Stimulated activated CD8-positive, alpha-beta memory T cell treated with anti-CD3 and anti-CD28 coated beads, Interleukin-4, amount 100 ng/mL, for 1 hour (primary cell): ENCODE data around the gene MS4A13.
"Not testable (repeated sequence)": the region's sequence is repeated elsewhere in the genome, so short reads cannot be mapped to it uniquely, and the experiment has no call there.

Experiments
- DNase-seq, 2 donors: peaks; one replicate each; pipeline ENCODE4 v3.0.0-alpha.2; 2020; ENCODE audit warnings: low read depth in 2 of 2, low spot score in 1 of 2

MS4A13 gene, protein sequence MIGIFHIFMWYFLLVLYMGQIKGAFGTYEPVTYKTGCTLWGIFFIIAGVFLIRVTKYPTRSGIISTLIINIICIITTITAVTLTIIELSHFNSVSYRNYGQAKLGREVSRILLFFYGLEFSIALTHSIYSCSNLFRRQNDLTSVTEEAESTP

DNA sequence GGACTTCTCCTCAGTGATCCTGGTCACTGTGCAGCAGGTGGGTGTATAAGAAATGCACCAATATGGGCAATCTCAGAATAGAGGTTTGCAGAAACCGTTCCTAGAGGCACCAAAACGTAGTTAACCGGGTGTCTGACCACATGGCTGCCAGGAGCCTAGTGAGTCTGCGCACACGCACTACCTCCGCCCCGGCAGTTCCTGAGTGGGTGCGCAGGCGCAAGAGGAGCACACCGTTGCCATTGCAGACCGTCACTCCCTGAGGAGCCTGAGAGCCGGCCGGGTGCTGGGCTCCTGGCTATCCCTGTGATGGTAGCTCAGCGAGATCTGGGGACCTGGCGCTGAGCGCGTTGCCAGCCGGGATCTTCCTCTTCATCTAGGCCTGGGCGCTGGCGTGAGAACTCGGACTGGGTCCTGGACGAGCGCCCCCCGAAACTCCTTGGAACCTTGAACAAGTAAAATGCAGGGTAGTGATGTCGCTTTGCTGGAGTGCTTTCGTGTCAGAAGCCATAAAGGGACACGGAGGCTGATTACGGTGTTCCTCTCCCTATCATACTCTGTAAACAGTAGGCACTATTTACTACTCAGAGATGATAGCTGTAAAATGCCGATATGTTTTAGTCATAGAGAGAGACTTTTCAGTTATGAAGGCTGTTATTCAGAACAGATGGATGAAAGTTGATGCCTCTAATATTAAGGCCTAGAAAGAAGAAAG, at the start of gene MS4A13:
Gene MS4A13 (plus strand): TSS at position 249 of the 712 bp plus-strand sequence. CDS start 2,692 bp downstream, outside the sequence.
- no peak for DNase-seq

DNA sequence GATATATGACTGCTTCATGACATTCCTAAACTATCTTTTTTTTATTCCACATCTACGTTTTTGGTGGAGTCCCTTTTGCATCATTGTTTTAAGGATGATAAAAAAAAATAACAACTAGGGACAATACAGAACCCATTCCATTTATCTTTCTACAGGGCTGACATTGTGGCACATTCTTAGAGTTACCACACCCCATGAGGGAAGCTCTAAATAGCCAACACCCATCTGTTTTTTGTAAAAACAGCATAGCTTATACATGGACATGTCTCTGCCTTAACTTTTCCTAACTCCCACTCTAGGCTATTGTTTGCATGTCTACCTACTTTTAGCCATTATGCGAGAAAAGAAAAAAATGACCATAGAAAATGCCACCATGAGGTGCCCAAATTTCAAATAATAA, 46.4 kb upstream of the MS4A13 start:
- DNase-seq, result no peak

DNA sequence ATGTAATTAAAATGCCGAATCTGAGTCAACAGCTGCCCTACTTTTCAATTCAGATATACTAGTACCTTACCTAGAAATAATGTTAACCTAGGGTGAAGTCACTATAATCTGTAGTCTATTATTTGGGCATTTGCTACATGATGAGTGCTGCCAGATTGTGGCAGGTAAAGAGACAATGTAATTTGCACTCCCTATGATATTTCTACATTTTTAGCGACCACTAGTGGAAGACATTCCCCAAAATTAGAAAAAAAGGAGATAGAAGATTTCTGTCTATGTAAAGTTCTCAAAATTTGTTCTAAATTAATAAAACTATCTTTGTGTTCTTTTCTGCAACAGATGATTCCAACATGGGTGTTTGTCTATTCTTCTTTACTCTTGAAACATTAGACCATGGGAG, 45.5 kb upstream of the MS4A13 start:
- DNase-seq, result no peak

DNA sequence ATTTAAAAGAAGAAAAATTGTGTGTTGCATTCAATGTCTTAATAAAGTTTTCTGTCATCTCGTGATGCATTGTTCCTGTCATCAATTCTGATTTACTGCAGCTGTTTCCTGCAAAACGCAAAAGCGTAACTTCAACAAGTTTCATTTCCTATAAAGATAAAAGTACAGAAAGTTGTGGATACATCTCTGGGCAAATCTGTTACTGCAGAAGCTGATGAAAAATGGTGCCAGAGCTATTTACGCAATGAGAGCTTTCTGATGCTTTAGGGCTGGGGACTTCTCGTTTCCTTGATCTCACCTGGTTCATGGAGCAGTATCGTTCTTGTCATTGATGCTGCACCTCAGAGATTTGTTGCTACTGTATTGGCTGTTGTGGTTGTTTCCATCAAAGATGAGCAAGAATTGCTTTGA, 38.2 kb upstream of the MS4A13 start:
- DNase-seq, result no peak

DNA sequence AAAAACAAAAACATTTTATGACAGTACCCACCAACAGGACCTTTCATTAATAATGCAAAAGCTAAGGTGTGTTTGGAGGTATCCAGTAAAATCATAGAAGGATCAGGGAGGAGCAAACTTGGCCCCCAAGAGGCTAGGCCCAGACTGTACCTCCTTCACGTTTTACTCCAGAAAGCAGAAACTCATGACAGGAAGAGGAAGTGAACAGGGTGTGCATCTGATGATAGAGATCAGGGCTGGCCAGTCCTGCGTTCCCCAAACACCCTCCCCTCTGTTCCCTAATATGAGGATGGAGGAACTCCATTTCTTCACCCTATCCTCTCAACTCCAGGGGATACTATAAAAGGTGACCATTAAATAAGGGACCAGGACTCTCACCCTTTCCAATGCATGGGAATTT, 32.8 kb upstream of the MS4A13 start:
- DNase-seq, result no peak

DNA sequence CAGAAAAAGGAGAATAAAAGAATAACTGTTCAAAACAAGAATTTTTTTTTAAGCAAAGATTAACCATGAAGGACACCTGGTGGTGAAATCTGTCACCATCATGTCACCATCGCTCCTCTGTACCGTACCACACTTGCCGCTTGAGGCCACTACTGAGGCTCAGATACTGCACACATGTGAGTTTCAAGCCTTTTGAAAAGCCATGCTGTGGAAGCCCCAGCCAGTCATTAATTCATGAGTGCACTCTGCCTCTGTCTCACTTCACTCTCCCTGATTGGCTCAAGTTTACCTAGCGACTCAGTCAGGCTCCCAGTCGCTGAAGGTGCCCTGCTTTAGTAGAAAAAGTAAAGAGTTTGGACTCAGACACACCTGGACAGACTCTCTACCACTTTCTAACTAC, 29.2 kb upstream of the MS4A13 start:
- DNase-seq, result no peak

DNA sequence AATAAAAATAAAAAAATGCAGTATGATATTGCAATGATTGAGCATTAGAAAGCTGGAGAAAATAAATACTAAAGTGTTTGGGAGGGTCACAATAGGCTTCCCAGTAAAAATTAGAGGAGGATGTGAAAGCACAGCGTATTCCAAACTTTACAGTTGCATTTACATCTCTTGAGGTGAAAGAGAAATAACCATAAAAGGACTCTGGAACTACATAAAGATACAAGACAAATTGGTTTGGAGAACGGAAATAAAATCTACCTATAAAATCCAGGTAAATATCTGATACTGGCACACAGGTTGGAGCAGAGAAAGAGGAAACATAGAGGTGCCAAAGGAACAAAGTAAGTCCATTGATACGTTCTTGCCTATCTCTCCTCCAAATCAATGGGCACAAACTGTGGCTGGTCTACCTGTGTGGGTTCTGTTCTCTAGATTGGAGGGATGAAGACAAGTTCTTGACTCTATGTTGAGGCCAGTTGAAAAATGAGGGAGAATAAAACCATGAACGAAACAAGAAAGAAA, 22.6 kb upstream of the MS4A13 start, which contains the start of gene MS4A12:
Gene MS4A12 (plus strand): TSS at position 291 of the 522 bp plus-strand sequence. CDS start 4,541 bp downstream, outside the sequence.
- DNase-seq, result no peak

DNA sequence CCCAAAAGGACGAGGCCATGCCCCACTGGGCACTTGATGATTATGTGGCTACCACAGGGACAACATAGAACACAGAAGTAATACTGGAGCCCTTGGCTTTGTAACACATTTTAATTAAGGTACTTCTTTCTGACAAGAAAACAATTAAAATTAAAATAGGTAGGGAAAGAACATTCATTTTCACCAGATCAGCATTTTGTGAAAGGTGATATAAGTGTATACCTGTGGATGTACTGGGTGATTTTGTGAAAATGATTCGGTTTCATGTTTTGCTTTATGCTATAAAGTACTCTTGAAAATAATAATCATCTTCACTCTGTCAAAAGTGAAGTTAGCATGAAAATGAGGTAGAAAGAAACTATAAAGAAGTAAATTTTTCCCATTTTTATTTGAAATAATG, 21.7 kb upstream of the MS4A13 start:
- DNase-seq, result no peak

DNA sequence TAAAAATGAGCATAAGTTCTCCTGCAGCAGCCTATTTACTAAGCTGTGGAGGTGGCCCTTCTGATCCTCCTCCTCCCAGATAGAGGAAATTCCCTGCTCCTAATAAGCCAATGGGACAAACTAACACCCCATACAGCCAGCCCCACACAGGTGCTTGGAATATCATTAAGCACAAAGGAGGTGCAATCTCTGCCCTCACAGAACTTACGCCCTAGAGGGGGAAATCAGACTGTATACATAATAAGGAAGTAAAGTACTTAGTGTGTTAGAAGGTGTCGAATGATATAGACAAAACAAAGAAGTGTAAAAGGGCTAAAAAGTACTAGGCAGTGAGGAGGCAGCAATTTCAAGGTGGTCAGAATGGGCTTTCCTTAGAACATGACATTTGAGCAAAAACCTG, 16.8 kb upstream of the MS4A13 start:
- no peak for DNase-seq

DNA sequence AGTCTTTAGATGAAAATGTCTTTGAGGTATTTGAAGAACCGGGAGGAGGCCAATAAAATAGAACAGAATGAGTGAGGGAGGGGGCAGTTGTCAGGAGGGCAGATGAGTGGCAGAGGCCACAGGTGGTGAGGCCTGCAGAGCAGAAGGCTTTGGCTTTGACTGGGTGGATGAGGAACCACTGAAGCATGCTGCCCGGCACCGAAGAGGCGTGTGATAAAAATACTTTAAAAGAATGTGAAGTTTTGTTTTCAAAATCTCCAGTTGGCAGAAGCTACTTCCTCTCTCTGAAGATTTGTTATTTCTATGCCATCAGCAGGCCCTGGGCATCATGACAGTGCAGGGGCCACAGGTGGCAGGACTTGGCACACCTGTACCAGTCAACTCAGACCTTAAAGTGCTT, 16.3 kb upstream of the MS4A13 start:
- no peak for DNase-seq

DNA sequence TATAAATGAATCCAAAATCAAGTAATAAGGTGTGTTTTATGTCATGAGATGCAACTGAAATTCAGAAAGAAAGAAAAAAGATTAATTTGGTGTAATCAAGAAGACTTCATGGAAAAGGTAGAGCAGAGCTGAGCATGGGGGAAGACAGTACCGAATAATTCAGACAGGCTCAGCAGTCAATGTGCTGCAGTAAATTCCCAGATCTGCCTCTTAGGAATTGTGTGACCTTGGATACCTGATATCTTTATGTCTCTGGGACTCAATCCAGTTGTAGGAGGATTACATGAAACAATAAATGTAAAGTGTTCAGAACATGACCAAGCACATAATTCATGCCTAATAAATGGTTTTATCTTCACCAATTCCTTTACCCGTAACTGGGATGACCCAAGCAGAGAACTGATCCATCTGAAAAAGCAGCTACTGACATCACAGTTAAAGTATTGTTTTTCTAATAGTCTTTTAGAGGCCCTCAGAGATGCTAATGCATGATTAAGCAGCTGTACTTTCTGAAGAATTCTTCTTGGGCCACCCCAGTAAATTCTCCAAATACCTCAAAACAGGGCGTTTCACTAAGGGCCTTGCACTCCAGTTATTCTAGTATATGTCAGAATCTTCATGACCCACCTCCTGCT, 14.8 kb upstream of the MS4A13 start:
- no peak for DNase-seq

DNA sequence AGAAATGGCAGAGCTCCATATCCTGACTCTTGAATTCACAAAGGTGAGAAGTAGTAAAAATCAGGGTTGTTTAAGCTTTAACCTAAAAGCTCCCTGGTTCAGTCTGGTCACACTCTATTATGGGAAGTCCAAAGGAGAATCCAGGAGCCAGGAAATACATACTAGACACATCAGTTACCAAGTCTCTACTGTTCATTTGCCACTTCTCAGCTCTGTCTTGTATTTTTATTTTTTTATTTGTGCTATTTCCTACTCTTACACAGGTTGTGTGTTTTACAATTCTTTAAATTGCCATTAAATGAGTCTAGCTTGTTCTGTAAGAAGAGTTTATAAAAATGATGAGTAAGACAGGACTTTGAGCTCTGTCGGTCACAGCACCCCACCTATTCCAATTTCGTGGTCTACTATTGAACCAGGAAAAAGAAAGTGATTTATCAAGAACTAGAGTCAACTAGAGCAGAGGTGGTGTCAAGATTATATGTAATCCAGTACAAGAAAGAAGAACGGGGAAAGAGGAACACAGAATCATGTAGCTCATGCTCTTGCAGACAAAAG, 12.9 kb upstream of the MS4A13 start:
- no peak for DNase-seq

DNA sequence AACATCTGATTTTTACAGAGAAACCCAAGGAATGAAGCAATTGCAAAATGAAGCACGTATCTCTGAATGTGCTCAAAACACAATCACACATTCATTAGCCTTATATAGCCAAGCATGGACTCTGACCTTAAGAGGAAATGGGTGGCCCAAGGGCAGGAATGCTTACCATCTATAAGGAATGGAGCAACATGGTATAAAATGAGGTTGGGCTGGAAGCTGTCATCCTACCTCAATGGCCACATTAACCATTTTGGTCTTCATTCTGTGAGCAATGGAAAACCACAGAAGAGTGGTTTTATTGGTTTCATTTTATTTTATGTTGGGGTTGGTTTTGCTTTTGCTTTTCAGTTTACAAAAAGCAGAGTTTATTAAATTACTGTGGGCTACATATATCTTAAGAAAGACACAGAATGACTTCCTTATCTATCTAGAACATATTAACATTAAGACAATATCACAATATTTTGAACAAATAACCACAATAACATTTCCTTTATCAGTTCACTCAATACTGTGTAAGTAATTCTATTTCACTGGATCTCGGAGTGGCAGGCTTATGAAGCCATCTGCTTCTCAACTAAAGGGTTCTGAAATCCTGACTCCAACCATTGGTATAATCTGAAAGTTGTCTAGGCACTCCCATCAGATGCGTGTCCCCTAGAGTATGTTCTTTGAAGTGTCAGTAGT, 10.8 kb upstream of the MS4A13 start:
- no peak for DNase-seq

DNA sequence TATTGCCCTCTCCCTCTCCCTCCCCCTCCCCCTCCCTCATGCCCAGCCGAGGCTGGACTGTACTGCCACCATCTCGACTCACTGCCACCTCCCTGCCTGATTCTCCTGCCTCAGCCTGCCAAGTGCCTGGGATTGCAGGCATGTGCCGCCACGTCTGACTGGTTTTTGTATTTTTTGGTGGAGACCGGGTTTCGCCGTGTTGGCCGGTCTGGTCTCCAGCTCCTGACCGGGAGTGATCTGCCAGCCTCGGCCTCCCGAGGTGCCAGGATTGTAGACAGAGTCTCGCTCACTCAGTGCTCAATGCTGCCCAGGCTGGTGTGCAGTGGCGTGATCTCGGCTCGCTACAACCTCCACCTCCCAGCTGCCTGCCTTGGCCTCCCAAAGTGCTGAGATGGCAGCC, 5.6 kb upstream of the MS4A13 start:
- not testable (repeated sequence) for DNase-seq

DNA sequence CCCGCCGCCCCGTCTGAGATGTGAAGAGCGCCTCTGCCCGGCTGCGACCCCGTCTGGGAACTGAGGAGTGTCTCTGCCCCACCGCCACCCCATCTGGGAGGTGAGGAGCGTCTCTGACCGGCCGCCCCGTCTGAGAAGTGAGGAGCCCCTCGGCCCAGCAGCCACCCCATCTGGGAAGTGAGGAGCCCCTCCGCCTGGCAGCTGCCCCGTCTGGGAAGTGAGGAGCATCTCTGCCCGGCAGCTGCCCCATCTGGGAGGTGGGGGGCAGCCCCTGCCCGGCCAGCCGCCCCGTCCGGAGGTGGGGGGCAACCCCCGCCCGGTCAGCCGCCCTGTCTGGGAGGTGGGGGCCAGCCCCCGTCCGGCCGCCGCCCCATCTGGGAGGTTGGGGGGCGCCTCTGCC, 5.0 kb upstream of the MS4A13 start:
- DNase-seq, result not testable (repeated sequence)

DNA sequence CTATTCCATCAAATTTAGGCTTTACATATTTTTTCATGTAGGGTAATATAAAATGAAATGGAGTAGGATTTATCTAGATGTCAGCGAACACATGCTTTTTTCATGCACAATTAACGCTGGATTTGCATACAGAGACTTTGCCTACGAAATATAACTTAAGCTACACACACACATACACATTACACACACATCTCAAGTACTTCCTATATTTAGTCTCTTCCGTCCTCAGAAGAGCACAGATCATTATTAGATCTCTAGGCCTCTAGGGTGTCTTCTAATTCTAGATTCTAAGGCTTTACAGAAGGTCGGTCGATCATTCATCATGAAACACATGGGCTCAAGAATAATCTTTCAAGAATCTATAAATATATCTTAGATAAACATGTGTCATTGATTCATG, 3.8 kb upstream of the MS4A13 start:
- no peak for DNase-seq

DNA sequence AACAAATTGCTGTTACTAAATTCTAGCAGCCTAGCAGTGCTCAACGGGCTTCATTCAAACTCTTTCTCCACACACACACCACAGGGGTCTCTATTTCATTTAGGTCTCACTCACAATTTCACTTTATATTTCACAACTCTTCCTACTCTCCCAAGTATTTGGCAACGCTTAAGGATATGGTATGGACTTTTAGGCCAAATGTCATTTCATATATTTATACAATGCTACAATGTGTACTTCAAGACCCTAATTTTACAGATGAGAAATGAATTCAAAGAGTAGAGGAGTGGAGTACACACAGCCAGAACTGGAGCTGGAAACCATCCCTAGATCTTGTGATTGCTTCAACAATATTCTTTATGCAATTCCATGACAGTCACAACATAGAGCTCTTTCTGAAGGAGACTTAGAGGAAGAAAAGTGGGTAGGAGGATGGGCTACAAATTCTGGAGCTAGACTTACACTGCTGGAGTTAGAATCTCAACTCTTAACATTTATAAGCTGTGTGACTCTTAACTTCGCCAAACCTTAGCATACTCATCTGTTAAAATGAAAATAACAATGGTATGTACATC, 2.5 kb upstream of the MS4A13 start:
- DNase-seq, result no peak

DNA sequence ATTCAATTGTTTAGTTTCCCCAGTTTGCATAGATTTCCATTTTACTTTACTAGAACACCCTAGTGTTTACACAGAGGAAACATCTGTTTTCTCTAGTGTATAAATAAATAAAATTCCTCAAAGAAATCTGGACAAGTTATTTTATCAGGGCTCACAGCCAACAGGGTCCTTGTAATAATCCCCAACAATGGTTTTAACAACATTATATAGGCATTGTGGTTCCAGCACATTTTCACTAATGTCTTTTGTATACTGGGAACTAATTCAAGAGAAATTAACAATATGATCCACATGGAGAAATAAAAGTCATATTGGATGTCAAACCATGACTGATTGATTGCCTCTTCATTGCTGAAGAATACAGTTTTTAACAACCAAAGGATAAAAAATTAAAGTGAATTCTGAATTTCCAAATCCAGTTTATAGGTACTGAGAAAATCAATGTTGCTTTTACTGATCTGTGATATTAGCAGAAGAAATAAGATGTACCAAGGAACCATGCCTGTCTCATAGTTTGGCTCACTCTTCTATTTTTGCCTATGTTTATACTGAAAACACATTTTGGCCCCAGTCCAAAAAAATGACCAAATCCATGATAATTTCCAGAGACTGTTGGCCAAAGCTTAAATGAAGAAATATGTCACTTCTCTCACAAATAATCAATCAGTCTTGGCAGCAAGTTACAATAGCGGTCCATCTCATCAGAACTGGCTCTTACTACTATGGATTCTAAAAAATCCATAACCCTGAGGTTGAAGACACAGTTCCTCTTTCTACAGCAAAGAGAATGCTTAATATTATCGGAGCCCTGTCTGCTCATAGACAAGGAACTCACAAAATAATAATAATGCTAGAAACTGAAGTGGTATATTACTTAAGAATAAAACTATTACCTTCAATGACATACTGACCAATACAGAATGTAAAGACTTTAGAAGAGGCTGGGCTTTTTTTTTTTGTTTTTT, 1.4 kb upstream of the MS4A13 start:
- DNase-seq, result no peak

DNA sequence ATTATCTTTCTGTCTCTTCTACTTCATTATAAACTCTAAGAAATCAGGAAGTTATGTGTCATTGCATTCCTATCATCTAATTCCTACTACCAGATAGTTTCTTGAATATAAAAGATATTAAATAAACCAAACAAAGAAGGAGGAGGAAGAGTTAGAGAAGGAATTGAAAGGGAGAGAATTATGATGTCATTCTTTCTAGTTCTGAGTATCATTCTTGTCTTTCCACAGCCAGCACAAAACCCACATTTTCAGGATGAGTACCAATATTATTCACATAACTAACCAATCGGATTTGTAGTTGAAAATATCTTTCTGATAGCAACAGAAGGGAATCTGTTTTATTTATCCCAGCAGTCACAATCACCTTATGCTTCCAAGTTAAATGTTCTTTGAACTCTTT, 13.3 kb downstream of the MS4A13 start:
- no peak for DNase-seq

DNA sequence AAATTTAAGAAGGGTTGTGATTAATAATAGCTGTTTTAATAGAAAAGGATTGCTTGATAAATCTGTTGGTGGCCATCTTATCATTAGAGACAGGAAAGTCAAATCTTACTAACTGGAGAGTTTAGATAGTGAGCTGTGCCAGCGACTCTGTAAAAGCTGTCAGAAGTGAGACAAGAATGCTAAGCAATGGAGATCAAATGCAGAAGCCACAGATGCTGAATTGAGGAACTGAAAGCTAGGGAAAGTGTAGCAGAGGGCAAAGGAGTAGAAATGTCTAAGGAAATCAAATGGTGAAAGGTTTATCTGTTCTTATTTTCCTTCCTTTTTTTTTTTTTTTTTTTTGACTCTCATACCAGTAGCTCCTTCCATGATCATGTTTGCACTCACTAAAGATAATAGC, 13.7 kb downstream of the MS4A13 start:
- no peak for DNase-seq
